RPMI8226 (cell line): ENCODE measurements around the gene APEH.
A peak's percentile ranks its signal among the peaks of the same experiment; 100 is the strongest.
"Not testable (repeated sequence)": the region's sequence is repeated elsewhere in the genome, so short reads cannot be mapped to it uniquely, and the experiment has no call there.

Experiments
- DNase-seq: peaks from one replicate; pipeline ENCODE4 v3.0.0-alpha.2; 2015

Gene APEH

DNA sequence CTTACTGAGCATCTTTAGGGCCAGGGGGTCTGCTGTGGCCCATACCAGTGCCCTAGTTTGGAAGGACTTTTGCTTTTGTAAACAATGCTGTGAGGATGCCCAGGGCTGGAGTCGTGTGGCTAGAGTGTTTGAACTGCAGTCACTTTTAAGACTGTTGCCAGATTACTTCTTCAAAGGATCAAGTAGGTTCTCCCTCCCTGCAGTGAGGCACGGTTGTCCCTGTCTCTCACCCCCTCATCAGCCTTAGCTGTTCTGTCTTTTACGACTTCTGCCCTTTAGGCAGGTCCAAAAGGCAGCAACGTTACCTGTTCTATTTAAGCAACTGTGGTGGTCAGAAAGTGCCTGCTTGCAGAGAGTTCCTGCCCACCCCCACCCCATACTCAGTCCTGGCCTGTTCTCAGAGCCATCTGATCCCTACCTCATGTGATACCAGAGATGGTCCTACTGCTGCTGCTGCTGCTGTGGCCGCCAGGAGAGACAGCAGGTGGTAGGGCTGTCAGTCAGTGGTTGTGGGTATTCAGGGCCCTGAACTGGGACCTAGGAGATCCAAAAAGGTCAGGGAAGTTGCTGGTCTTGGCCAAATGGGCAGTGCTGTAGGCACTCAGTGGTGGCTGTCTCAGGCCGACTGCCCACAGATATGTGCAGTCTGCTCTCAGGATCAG, 20.4 kb downstream of the APEH start:
- not testable (repeated sequence) for DNase-seq

DNA sequence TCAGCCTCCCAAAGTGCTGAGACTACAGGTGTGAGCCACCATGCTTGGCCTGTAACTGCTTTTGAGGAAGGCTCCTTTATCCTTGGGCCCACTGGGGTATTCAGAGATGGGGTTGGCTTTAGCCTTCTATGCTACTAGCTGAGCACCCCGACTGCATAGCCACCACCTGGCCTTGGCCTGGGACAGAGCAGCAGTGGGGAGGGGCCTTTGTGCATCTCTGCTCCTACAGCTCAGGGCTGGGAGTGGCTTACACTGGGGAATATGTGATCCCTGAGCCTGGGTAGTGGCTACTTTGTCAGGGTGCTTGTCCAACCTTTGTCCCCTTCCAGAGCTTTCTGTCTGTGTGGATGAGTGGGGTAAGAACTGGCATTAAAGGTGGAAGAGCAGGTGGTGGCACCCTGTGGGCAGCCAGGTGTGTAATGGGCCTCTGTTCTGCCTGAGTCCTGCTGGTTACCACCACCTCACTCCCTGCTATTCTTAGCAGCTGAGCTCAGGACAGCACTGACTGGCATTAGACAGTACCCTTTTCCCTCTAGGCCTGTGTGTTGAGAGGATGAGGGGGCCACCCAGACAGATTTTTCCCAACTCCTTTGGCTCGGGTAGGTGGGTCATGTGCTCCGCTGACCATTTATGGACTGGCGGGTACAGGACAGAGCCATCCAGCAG, 21.3 kb downstream of the APEH start:
- not testable (repeated sequence) for DNase-seq

DNA sequence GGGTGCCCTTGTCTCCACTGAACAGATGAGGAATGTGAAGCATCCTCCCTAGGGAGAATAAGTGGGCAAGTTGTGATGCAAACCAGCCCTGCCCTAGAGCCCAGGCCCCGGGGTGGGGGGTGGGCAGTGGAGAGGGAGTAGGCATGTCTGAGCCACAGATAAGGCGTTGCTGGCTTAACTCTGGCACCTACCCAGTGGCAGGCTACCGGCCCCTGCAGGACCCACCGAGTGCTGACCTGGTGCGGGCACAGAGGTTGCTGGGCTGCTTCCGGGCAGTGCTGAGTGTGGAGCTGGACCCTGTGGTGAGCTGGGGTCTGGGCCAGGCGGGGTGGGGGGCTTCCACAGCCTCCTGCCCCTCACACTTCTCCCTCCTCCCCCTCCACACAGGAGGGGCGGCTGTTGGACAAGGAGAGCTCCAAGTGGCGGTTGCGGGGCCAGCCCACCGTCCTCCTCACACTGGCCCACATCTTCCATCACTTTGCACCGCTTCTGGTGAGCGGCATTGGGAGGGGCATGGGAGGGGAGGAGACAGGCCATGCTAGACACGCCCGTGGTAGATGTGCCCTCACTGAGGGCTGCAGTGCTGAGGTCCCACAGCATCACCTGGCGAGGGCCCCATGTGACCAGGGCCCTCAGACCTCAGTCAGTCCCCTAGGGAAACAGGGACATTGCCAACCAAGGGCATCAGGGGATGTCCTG, 25.3 kb downstream of the APEH start:
- no peak for DNase-seq

DNA sequence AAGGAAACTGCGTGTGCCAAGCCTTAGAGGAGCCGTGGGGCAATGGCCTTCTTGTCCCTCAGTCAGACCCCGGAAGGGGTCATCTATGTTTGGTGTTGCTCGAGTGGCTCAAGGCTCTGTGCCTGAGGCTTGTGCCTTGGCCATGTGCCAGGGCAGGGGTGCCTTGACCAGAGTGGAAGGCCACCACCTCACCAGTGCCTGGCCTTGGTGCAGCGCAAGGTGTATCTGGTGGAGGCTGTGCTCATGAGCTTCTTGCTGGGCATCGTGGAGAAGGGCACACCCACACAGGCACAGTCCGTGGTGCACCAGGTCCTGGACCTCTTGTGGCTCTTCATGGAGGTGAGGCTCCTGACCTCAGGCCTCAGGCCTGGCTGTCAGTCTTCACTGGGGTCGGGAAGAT, 25.9 kb downstream of the APEH start:
- DNase-seq, result no peak

DNA sequence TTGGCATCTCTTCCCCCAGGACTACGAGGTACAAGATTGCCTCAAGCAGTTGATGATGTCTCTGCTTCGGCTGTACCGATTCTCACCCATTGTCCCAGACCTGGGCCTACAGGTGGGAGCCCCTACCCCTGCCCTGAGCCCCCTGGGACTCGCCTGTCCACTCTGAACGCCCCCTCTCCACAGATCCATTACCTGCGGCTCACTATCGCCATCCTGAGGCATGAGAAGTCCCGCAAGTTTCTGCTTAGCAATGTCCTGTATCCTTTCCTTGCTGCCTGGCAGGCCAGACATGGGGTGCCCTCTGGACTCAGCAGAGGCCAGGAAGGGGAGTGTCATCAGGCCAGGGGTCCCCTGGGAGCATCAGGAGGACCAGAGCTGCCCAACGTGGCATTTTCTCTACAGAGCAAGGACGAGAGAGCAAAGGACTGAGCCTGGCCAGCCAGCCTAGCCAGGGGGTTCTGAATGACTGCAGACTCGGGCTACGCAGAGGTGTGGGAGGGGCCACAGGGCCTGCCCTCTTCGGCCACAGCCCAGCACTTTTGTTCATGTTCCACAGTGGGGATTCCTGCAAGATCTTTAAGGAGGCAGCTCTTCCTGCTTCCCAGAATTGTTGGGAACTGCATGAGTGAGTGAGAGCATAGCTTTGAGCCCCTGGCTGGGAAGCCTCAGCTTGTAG, 26.4 kb downstream of the APEH start:
- DNase-seq, result no peak

DNA sequence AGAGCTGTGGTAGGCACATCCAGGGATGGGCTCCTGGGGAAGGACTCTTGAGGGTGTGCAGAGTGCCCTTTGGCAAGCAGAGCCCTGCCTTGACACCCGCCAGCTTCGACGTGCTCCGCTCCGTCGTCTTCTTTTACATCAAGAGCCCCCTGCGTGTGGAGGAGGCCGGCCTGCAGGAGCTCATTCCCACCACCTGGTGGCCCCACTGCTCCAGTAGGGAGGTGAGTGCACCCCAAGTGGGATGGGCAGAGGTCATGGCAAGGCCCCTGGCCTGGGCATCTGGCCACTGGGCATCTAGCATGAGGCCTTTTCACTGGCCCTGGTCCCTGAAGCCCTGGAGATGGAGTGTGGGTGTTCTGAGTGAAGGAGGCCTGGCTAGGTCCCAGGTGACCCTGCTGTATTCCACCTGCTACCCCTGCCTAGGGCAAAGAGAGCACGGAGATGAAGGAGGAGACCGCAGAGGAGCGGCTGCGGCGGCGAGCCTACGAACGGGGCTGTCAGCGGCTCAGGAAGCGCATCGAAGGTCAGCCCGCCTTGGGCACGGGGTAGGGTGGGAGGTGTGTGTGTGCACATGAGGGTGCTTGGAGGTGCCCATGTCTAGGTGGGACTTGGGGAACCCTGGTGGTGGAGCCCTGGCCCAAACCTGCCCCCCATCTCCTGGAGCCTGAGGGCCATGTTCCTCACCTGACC, 27.4 kb downstream of the APEH start:
- peak; percentile 13 for DNase-seq

DNA sequence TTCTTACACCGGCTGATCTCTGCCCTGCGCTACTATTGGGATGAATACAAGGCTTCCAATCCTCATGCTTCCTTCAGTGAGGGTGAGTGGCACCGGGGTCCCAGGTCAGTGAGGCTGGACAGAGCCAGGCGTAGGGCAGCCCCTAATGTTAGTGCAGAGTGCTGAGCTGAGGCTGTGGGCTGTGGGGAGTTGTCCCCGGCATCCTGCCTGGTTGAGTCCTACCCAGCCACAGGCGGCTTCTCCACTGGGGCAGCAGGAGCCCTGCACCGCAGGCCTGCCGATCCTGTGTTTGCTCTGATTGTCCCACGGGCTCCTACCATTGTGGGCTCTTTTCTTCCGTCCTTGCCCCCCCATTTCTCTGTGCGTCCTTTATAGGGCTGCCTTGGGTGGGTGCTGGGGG, 28.5 kb downstream of the APEH start:
- DNase-seq, result no peak

DNA sequence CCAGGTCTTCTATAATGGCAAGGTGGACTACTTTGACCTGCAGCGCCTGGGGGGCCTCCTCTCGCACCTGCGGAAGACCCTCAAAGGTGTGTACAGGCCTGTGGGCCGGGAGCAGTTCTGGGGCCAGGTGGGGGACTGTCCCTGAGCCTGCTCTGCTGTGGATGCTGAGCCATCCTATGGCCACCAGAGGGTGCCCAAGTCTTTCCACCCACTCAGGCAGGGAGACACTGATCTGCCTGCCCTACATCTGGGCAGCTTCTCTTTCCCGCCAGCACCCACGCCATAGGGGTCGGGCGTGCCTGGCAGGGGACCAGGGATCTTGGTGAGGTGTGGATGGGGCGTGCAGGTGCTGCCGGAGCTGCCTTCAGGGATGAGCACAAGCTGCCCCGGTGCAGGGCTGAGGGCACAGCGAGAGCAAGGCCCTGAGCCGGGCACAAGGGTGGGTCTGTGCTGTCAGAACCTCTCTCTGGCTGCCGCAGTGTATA, 29.3 kb downstream of the APEH start:
- DNase-seq, result peak; percentile 69

DNA sequence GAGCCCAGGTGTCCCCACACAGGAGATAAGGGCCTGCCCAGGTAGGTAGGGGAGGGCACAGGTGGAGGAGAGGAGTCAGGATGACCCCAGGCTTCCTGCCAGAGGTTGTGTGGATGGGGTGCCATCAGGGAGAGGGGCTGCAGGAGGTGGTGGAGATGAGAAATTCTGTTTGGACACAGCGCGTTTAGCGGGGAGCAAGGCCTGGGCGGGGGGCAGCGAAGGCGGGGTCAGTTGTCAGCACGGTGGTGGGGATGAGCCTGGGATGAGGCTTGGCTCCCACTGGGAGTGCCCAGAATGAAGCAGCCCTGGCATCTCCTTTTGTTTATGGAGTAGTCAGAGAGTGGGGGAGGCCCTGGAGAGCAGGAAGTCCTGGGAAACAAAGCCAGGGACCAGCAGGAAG, 29.8 kb downstream of the APEH start:
- DNase-seq, result no peak

DNA sequence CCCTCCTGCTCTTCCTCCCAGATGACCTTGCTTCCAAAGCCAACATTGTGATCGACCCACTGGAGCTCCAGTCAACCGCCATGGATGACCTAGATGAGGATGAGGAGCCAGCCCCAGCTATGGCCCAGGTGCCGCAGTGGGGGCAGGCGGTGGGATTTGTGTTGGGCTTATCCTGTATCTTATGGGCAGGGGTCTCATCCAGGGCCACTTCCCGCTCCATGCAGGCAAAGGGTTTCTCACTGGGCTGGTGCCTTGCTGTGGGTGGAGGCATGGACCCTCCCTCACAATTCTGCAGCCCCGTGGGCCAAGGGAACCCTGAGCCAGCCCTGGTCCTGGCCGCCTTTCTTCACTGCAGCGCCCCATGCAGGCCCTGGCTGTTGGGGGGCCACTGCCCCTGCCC, 30.5 kb downstream of the APEH start:
- DNase-seq, result no peak

DNA sequence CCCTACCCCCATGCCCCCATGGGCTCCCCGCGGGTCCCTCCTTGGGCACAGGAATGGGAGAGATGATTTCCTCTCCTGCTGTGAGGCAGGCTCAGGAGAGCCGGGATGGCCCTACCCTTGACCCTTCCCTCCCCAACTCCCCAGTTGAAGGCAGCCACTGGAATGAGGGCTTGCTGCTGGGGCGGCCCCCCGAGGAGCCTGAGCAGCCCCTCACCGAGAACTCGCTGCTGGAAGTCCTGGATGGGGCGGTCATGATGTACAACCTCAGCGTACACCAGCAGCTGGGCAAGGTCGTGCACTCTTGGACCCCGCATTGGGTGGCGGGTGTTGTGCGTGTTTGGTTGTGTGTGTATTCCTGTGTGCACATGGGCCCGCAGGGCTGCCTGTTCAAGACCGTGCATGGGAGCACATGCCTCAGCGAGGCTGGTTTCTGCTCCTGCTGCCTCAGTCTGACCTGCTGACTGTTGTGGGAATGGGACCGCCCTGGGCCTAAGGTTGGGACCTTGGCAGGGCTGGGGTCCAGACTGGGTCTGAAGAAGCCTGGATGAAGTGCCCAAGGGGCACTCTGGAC, 31.3 kb downstream of the APEH start:
- no peak for DNase-seq

DNA sequence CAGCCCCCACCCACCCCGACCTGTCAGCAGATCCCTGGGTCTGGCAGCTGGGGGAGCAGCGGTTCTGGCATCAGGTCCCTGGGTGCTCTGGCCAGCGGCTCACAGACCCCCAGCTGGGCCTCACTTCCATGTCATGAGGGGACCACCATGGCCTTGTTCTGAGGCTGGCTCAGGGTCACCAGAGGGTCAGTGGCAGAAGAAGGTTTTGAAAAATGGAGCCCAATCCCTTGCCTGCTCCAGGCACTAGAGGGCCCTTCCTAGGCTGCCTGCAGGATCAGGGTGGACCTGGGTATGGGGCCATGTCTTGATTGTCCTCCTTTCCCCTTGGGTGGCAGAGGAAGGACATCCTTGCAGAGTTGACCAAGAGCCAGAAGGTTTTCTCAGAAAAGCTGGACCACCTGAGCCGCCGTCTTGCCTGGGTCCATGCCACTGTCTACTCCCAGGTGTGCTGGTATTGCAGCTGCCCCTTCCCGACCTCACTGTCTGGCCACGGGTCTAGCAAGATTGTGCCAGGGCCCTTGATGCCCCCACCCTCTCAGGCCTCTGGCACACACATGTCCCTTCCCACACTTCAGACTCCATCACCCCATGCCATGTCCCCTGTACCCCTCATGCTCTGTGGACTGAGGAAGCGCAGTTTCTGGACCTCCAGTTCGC, 32.4 kb downstream of the APEH start:
- no peak for DNase-seq

DNA sequence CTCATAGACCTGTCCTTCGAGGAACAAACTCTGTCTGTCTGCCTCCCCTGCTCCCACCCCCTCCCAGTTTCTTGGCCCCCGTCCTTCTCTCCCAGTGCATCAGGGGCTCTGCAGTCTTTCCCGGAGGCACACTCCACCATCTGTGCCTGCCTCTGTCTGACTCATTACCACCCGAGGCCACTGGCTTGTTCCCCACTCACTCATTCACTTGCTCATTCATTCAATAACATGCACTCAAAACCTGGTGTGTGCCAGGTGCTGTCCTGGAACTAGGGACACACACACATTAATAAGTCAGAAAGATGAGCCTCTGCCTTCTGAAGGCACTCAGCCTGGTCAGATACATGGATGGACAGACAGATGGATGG, 32.9 kb downstream of the APEH start:
- no peak for DNase-seq

DNA sequence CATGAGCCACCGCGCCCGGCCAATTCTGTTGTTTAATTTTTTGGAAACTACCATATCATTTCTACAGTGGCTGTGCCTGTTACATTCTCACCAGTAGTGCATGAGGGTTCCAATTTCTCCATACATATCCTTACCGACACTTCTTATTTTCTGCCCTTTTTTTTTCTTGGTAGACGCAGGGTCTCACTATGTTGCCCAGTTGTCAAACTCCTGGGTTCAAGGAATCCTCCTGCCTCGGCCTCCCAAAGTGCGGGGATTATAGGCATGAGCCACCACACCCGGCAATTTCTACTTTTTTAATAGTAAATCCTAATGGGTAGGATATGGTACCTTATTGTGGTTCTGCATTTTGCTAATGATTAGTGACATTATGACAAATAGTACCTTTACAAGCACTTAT, 35.7 kb downstream of the APEH start:
- DNase-seq, result no peak

DNA sequence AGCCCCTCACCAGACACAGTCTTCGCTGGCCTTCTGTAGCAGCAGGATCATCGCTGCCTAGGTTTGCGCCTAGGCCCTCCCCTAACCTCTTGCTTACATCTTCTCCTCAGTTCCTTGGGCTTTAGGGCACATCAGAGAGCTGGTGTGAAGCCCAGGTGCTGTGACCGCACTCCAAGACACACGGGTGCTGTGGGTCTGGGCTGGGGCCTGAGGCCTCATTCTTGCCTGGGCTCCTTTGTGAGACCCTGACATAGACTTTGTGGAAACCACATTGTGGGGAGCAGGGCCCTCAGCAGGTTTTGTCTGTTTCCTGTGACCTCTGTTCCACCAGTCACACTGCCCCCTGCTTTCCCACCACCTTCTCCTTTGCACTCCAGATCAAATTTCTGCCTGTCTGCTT, 37.3 kb downstream of the APEH start:
- no peak for DNase-seq

DNA sequence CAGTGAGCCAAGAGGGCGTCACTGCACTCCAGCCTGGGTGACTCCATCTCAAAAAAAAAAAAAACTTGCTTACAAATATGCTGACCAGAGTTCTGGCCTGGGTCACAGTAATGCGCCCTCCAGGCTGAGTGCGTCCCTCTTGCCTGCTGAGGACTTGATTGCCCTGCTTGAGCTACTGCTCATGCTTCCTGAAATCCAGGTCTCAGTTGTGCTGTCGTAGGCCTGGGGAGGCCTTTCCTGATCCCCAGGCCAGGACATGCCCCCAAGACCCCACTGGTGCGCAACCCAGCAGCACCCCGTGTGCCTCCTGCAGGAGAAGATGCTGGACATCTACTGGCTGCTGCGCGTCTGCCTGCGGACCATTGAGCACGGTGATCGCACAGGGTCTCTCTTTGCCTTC, 38.0 kb downstream of the APEH start:
- DNase-seq, result no peak

DNA sequence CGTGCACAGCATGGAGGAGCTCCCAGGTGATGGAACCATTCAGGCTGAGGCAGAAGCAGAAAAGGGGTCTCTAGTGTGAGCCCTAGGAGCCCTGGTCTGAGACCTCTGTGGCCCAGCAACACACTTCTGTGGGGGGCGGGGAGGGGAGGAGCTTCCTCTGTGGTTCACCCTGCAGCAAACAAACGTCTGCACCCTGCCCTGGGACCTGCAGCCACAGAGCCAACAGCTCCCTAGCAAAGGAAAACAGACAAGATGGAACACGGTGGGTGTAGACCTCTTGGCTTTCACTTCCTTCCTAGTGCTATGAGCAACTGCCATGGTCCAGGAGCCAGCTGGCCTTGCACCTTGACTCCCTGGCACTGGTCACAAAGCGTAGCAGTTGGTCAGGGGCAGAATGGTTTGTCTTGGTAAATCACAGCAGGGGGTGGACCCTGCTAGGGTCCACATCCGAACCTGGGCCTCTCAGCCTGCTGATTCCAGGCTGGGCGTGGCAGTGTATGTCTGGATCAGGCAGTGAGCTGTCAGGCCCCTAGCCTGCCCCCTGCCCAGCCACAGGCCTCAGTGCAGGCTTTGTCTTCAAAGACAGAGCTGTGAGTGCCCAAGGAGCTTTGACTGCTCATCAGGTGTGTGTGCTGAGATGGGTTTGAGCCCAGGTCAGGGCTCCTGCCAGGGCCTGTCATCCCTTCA, 38.6 kb downstream of the APEH start:
- no peak for DNase-seq

DNA sequence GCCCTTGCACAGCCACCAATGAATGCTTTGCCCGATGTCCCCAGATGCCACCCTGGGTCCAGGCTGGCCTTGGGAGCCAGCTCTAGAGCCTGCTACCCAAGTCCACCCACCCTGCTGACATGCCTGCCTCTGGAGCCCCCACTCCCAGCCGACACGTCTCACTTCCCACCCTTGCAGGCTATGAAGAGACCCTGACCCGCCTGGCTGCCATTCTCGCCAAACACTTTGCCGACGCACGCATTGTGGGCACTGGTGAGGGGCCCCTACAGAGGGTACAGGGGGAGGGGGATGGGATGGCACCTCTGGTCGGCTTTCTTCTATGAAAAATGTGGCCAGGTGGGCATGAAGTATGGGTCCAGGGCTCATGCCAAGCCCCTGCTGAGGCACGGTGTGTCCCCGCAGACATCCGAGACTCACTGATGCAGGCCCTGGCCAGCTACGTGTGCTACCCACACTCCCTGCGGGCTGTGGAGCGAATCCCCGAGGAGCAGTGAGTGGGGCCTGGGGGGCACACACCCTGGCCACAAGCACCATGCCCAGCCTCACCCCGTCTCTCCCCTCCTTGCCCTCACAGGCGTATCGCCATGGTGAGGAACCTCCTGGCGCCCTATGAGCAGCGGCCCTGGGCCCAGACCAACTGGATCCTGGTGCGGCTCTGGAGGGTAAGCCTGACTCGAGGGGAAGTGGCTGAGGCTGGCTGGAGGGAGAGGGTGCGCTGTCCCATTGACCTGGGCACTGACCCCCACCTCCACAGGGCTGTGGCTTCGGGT, 39.4 kb downstream of the APEH start:
- DNase-seq, result no peak

DNA sequence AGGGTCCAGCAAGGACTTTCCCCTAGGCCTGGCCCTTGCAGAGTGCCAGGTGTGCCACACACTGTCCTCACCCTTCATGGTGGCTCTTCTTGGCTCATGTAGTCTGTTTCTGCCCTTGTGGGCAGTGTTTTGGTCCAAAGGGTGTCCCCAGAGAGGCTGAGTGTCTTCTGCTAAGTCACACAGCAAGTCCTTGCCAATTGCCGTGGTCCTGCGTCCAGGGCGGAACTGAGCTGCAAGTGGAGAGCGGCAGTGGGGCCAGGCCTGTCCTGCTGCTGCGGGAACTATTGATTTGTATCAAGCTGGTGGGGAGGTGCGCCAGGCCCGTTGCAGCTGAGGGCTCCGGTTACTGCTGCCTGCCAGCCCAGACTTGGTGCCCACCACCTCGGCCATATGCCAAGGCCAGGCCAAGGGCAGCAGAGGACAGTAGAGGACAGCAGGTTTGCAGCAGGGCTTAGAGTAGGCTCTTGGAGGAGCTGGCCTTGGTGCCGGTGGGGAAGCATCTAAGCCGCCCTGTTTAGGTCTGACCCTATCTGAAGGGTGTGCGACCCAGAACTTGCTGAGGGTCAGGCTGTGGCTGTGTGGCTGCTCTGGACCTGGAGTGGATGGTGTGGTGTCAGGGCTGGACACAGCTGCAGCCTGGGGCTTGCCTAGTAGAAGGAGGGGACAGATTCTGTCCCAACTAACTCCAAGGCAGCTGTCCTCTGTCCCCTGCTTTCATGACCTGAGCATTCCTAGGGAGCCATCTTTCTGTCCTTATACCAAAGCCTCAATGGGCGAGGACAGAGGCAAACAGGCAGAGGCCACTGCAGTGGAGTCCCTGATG, 40.8 kb downstream of the APEH start:
- no peak for DNase-seq

DNA sequence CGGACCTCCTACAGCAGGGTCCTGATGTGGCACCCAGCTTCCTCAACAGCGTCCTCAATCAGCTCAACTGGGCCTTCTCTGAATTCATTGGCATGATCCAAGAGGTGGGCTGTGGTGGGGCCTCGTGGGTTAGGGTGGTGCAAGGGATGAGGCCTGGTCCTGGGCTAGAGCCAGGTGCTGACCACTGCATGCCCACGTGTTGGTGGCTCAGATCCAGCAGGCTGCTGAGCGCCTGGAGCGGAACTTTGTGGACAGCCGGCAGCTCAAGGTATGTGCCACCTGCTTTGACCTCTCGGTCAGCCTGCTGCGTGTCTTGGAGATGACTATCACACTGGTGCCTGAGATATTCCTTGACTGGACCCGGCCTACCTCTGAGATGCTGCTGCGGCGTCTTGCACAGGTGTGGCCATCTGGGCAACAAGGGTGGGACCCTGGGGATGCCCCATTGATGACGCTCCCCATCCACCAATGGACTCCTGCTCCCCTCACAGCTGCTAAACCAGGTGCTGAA, 41.5 kb downstream of the APEH start:
- no peak for DNase-seq
